HUDEP-2 (cell line): ENCODE results near the gene ADGRA1.

Experiments used
- DNase-seq, 76 experiments: peaks; one replicate each; lab custom pipeline; 2025; ENCODE audit not compliant: unreplicated experiment in 76 of 76; lab: John Stamatoyannopoulos, UW

Gene ADGRA1

GRCh38 chr10:133160826-133161471 is 73.2 kb downstream of the ADGRA1 start:
- DNase-seq, result no peak

GRCh38 chr10:133161486-133162109 is 73.9 kb downstream of the ADGRA1 start:
- no peak for DNase-seq

- no peak for DNase-seq
These were observed 74.6 kb downstream of the ADGRA1 start for GRCh38 chr10:133162178-133162909.

- DNase-seq, result no peak
These were observed 75.5 kb downstream of the ADGRA1 start for GRCh38 chr10:133162910-133163856.

GRCh38 chr10:133163889-133164815 is 76.4 kb downstream of the ADGRA1 start:
- no peak for DNase-seq

- DNase-seq, result no peak
These were observed 77.3 kb downstream of the ADGRA1 start for GRCh38 chr10:133164816-133165555.

GRCh38 chr10:133165556-133166503 is 78.1 kb downstream of the ADGRA1 start:
- DNase-seq, result no peak

GRCh38 chr10:133166504-133166827 is 78.7 kb downstream of the ADGRA1 start:
- DNase-seq, result no peak

GRCh38 chr10:133166828-133167692 is 79.3 kb downstream of the ADGRA1 start:
- DNase-seq, result no peak

GRCh38 chr10:133167693-133168616 is 80.2 kb downstream of the ADGRA1 start:
- DNase-seq, result no peak

- no peak for DNase-seq
These were observed 80.9 kb downstream of the ADGRA1 start for GRCh38 chr10:133168617-133169031.

GRCh38 chr10:133169173-133169947 is 81.6 kb downstream of the ADGRA1 start:
- DNase-seq, result no peak

- DNase-seq, result no peak
These were observed 82.4 kb downstream of the ADGRA1 start for GRCh38 chr10:133170092-133170491.

GRCh38 chr10:133173860-133174640 is 86.3 kb downstream of the ADGRA1 start:
- no peak for DNase-seq
